NCI-H2171 (cell line): ENCODE measurements around the gene ART4.

Experiments
- DNase-seq: peaks from one replicate; lab custom pipeline; 2025; lab: John Stamatoyannopoulos, UW

ART4 gene

GRCh38 chr12:14810167-14810952, 33.0 kb downstream of the ART4 start:
- no peak for DNase-seq

- DNase-seq: no peak
These were observed 39.5 kb downstream of the ART4 start for GRCh38 chr12:14803830-14804160.

GRCh38 chr12:14803011-14803829, 40.1 kb downstream of the ART4 start, which contains the start of the genes C12orf60 and WBP11:
Gene C12orf60 (plus strand): TSS chr12:14803670. CDS start chr12:14822936, 19,266 bp downstream.
Gene WBP11 (minus strand): TSS chr12:14803478. CDS start chr12:14801383, 2,095 bp downstream.
- peak; percentile 84 for DNase-seq

GRCh38 chr12:14802721-14803010, 40.7 kb downstream of the ART4 start:
- DNase-seq: no peak

- DNase-seq: no peak
These were observed 41.1 kb downstream of the ART4 start for GRCh38 chr12:14802247-14802646.

- no peak for DNase-seq
These were observed 48.3 kb downstream of the ART4 start for GRCh38 chr12:14795028-14795448.

GRCh38 chr12:14785568-14785967, 57.8 kb downstream of the ART4 start:
- no peak for DNase-seq

GRCh38 chr12:14784471-14784870, 58.9 kb downstream of the ART4 start:
- DNase-seq: no peak

GRCh38 chr12:14782756-14783155, 60.6 kb downstream of the ART4 start:
- no peak for DNase-seq

- DNase-seq: no peak
These were observed 61.8 kb downstream of the ART4 start for GRCh38 chr12:14781563-14781962.

- DNase-seq: no peak
These were observed 62.5 kb downstream of the ART4 start for GRCh38 chr12:14780859-14781258.

- DNase-seq: no peak
These were observed 63.5 kb downstream of the ART4 start for GRCh38 chr12:14779834-14780233.

GRCh38 chr12:14777271-14777670, 66.1 kb downstream of the ART4 start:
- DNase-seq: no peak

- DNase-seq: no peak
These were observed 66.9 kb downstream of the ART4 start for GRCh38 chr12:14776236-14776961.

- DNase-seq: no peak
These were observed 67.7 kb downstream of the ART4 start for GRCh38 chr12:14775636-14775980.
